A549 (cell line): ENCODE measurements around the gene RPA3.

Experiments used
- CTCF ChIP-seq: fragments of >200 bp; sonication (Bioruptor Twin); formaldehyde crosslinking; IDR thresholded peaks from 3 replicates; pipeline ENCODE4 v1.5.1; 2016
- EP300 ChIP-seq, 2 experiments: fragments of >200 bp; sonication (Bioruptor Twin); formaldehyde crosslinking; IDR thresholded peaks; 2 replicates in 1 of 2; 3 replicates in 1 of 2; pipeline ENCODE4 v1.6.1; 2016 to 2017
- HOXB5 ChIP-seq: fragments of 250-450 bp; sonication (Bioruptor Pico); IDR thresholded peaks from 2 replicates; pipeline ENCODE4 v1.5.0; 2020; ENCODE audit warnings: mild to moderate bottlenecking, moderate library complexity
- MAFK ChIP-seq: fragments of 450-650 bp; IDR thresholded peaks from 2 replicates; pipeline ENCODE4 v1.6.1; 2014; ENCODE audit not compliant: partially characterized antibody
- REST ChIP-seq: fragments of 200-600 bp; sonication (generic); IDR thresholded peaks from 2 replicates; pipeline ENCODE4 v1.6.1; 2016; ENCODE audit warnings: antibody characterized with exemption, mild to moderate bottlenecking, moderate library complexity

GRCh38 chr7:7639847-7640220, 78.6 kb downstream of the RPA3 start:
- no peak for TF ChIP-seq HOXB5 (CRISPR knock-in tag)
- no peak for TF ChIP-seq REST
- TF ChIP-seq EP300 (IDR thresholded peaks at IDR 0.05) = no peak
- TF ChIP-seq CTCF = no peak
- peak; percentile 48 for TF ChIP-seq MAFK
